OCI-LY1 (cell line): Measurements from ENCODE around the gene GASK1A.

Experiments
- H2AFZ ChIP-seq: fragments of 200-600 bp; sonication (generic), shearing (Covaris generic); 2 replicates; pipeline ENCODE4 v1.6.0; 2014; ENCODE audit warnings: antibody characterized with exemption, mild to moderate bottlenecking, low read length
- H3F3A ChIP-seq: fragments of 200-600 bp; sonication (generic), shearing (Covaris generic); 2 replicates; pipeline ENCODE4 v1.6.0; 2014; ENCODE audit warnings: mild to moderate bottlenecking, antibody characterized with exemption, low read length, moderate library complexity; ENCODE audit not compliant: insufficient read depth
- H3K27ac ChIP-seq: fragments of 200-600 bp; sonication (generic); 2 replicates; pipeline ENCODE4 v1.5.1; 2014; ENCODE audit warnings: low read length, mixed run types, mild to moderate bottlenecking, low read depth; ENCODE audit not compliant: poor library complexity, severe bottlenecking
- H3K27me3 ChIP-seq: fragments of 200-600 bp; sonication (generic); 2 replicates; pipeline ENCODE4 v1.6.0; 2014; ENCODE audit warnings: antibody characterized with exemption, mild to moderate bottlenecking, low read length, moderate library complexity; ENCODE audit not compliant: insufficient read depth
- H3K36me3 ChIP-seq: fragments of 200-600 bp; sonication (generic); 2 replicates; pipeline ENCODE4 v1.6.1; 2014; ENCODE audit warnings: mild to moderate bottlenecking, antibody characterized with exemption, low read length, moderate library complexity, mixed read lengths; ENCODE audit not compliant: insufficient read depth
- H3K4me1 ChIP-seq: fragments of 200-600 bp; sonication (generic); 2 replicates; pipeline ENCODE4 v1.5.1; 2014; ENCODE audit warnings: mild to moderate bottlenecking, low read length, moderate library complexity; ENCODE audit not compliant: insufficient read depth, severe bottlenecking
- H3K4me2 ChIP-seq: fragments of 200-600 bp; sonication (generic), shearing (Covaris generic); 2 replicates; pipeline ENCODE4 v1.6.1; 2014; ENCODE audit warnings: low read length
- H3K4me3 ChIP-seq: fragments of 200-600 bp; sonication (generic); 2 replicates; pipeline ENCODE4 v1.5.1; 2014; ENCODE audit warnings: low read length, low read depth, mild to moderate bottlenecking, mixed read lengths; ENCODE audit not compliant: poor library complexity, severe bottlenecking
- H3K79me2 ChIP-seq: fragments of 200-600 bp; shearing (Covaris generic); 2 replicates; pipeline ENCODE4 v1.6.1; 2016; ENCODE audit warnings: mixed run types, low read length, mixed read lengths; ENCODE audit not compliant: insufficient read depth
- H3K9ac ChIP-seq: fragments of 200-600 bp; sonication (generic), shearing (Covaris generic); 2 replicates; pipeline ENCODE4 v1.6.1; 2014; ENCODE audit warnings: mild to moderate bottlenecking, low read length, mixed read lengths
- H3K9me2 ChIP-seq: fragments of 200-600 bp; sonication (generic), shearing (Covaris generic); 2 replicates; pipeline ENCODE4 v1.6.1; 2014; ENCODE audit warnings: low read depth, mild to moderate bottlenecking, low read length, mixed read lengths
- H3K9me3 ChIP-seq: fragments of 200-600 bp; shearing (Covaris generic); 2 replicates; pipeline ENCODE4 v1.6.1; 2014; ENCODE audit warnings: low read length, mixed read lengths
- H4K20me1 ChIP-seq: fragments of 200-600 bp; sonication (generic), shearing (Covaris generic); 2 replicates; pipeline ENCODE4 v1.6.0; 2016; ENCODE audit warnings: mild to moderate bottlenecking, low read length; ENCODE audit not compliant: insufficient read depth
- EZH2 ChIP-seq: fragments of 200-600 bp; sonication (generic), shearing (Covaris generic); IDR thresholded peaks from 2 replicates; pipeline ENCODE4 v1.8.0; 2017; ENCODE audit warnings: borderline replicate concordance, mixed run types, mild to moderate bottlenecking, antibody characterized with exemption, low read length, moderate library complexity, mixed read lengths
- TF ChIP-seq, protein P1 (sequence below): fragments of 200-600 bp; sonication (generic), shearing (Covaris generic); IDR thresholded peaks from 2 replicates; pipeline ENCODE4 v1.5.1; 2017; ENCODE audit warnings: mild to moderate bottlenecking, antibody characterized with exemption, low read length, moderate library complexity, mixed read lengths

Gene GASK1A

DNA sequence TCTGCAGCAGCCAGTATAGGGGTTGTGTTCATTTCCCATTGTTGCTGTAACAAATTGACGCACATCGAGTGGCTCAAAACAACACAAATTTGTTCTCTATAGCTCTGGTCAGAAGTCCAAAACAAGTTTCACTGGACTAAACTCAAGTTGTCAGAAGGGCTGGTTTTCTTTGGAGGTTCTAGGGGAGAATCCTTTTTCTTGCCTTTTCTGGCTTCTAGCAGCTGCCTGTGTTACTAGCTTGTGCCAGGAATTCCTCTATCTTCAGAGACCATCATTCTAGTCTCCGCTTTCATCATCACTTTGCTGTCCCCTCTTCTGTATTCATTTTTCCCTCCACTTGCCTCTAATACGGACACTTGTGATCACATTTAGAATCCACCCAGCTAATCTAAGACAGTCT lies 20.5 kb downstream of the GASK1A start:
- no peaks in the 10 kb centered on the region for H3F3A ChIP-seq
- H3K36me3 ChIP-seq = no peaks in the 10 kb centered on the region
- H2AFZ ChIP-seq = no peak overlapping the region
- H4K20me1 ChIP-seq = no peaks in the 10 kb centered on the region
- H3K9me2 ChIP-seq = no peaks in the 10 kb centered on the region
- H3K79me2 ChIP-seq = no peaks in the 10 kb centered on the region
- H3K27me3 ChIP-seq = no peaks in the 10 kb centered on the region
- no peak overlapping the region for H3K27ac ChIP-seq
- H3K9me3 ChIP-seq = no peaks in the 10 kb centered on the region
- H3K4me1 ChIP-seq = no peaks in the 10 kb centered on the region
- H3K4me2 ChIP-seq = no peak overlapping the region
- H3K9ac ChIP-seq = no peak overlapping the region
- H3K4me3 ChIP-seq = no peak overlapping the region
- no peak for TF ChIP-seq EZH2
- TF ChIP-seq, protein P1, sequence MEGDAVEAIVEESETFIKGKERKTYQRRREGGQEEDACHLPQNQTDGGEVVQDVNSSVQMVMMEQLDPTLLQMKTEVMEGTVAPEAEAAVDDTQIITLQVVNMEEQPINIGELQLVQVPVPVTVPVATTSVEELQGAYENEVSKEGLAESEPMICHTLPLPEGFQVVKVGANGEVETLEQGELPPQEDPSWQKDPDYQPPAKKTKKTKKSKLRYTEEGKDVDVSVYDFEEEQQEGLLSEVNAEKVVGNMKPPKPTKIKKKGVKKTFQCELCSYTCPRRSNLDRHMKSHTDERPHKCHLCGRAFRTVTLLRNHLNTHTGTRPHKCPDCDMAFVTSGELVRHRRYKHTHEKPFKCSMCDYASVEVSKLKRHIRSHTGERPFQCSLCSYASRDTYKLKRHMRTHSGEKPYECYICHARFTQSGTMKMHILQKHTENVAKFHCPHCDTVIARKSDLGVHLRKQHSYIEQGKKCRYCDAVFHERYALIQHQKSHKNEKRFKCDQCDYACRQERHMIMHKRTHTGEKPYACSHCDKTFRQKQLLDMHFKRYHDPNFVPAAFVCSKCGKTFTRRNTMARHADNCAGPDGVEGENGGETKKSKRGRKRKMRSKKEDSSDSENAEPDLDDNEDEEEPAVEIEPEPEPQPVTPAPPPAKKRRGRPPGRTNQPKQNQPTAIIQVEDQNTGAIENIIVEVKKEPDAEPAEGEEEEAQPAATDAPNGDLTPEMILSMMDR = no peak

DNA sequence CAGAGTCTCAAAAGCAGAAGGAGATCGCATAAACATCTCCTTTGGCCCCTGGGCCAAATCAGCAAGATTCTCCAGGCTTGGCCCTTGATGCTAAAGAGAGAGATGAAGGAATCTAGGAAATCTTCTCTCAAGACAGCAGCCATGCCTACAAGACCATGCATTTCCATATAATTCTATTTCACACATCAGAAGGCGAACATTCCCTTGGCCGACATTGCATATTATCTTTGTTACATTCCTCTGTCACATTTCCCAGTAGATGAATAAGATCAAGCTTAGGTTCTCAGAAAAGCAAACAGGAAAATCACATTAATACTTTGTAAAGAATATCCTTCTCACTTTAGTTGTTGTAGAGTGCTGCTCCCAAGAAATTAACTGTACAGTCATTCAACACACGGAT lies 21.3 kb downstream of the GASK1A start:
- no peaks in the 10 kb centered on the region for H3K36me3 ChIP-seq
- no peaks in the 10 kb centered on the region for H3K4me1 ChIP-seq
- TF ChIP-seq, protein P1 = no peak
- no peak for TF ChIP-seq EZH2
- H2AFZ ChIP-seq = no peak overlapping the region
- H4K20me1 ChIP-seq = no peaks in the 10 kb centered on the region
- H3K9me3 ChIP-seq = no peaks in the 10 kb centered on the region
- no peaks in the 10 kb centered on the region for H3F3A ChIP-seq
- H3K9me2 ChIP-seq = no peaks in the 10 kb centered on the region
- H3K79me2 ChIP-seq = no peaks in the 10 kb centered on the region
- no peaks in the 10 kb centered on the region for H3K27me3 ChIP-seq
- H3K27ac ChIP-seq = no peak overlapping the region
- no peak overlapping the region for H3K4me2 ChIP-seq
- H3K9ac ChIP-seq = no peak overlapping the region
- no peak overlapping the region for H3K4me3 ChIP-seq

DNA sequence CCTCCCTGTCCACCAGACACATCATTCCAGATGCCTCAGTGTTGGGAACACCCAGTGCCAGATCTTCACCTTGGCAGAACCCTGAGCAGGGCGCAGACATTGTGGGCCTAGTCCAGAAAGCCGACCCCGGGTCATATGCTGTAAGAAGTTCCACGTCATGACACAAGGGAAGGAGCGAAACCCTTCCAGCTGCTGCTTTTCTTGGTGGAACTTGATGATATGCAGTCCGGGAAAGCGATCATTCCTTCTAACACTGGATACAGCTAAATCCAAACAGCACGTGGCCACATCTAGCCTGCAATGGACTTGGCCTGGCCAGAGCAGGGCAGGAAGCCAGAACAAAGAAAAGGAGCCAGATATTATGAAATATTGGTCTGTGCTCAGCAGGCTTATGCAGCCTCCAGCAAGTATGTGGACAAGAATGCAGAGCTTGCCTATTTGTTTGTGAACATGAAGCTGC lies 22.0 kb downstream of the GASK1A start:
- Histone ChIP-seq H2AFZ (no peak overlapping the region), H3K27ac (no peak overlapping the region), H3F3A (no peaks in the 10 kb centered on the region), H4K20me1 (no peaks in the 10 kb centered on the region), H3K9ac (no peak overlapping the region), H3K27me3 (no peaks in the 10 kb centered on the region), H3K9me2 (no peaks in the 10 kb centered on the region), H3K9me3 (no peaks in the 10 kb centered on the region), H3K4me1 (no peaks in the 10 kb centered on the region), H3K4me3 (no peak overlapping the region), H3K4me2 (no peak overlapping the region), H3K79me2 (no peaks in the 10 kb centered on the region), H3K36me3 (no peaks in the 10 kb centered on the region)
- TF ChIP-seq EZH2 = no peak
- TF ChIP-seq, protein P1 = no peak
